Left renal pelvis (tissue), 4 donors: Measurements from ENCODE around the gene DNAAF5. TPM values are rescaled to one million over a fixed set of nuclear protein-coding genes. Genes with fewer than 3 reads are reported as not detected.
"Not testable (repeated sequence)": the region's sequence is repeated elsewhere in the genome, so short reads cannot be mapped to it uniquely, and the experiment has no call there.

Source experiments
- DNase-seq, 4 donors: peaks; one replicate each; pipeline ENCODE4 v3.0.0-alpha.2; 2013; ENCODE audit warnings: low read depth in 4 of 4, low spot score in 3 of 4
- polyA plus RNA-seq, 4 donors: library from polyadenylated mRNA; unstranded; fragments of 120-200 nt; gene quantifications; one replicate each; pipeline ENCODE4 v1.2.1, GENCODE V29; 2013; ENCODE audit not compliant: insufficient read length in 4 of 4

Gene DNAAF5
- polyA plus RNA-seq, 4 donors, result 23.6 to 39.5 (median 30.9) TPM

GRCh38 chr7:780081-780480, 53.6 kb downstream of the DNAAF5 start:
- no peak for DNase-seq

- no peak for DNase-seq
These were observed 54.0 kb downstream of the DNAAF5 start for GRCh38 chr7:780516-780915.

- no peak for DNase-seq
These were observed 54.8 kb downstream of the DNAAF5 start for GRCh38 chr7:781186-781849.

- DNase-seq, result no peak
These were observed 55.5 kb downstream of the DNAAF5 start for GRCh38 chr7:781936-782529.

GRCh38 chr7:782718-783449, 56.4 kb downstream of the DNAAF5 start:
- DNase-seq, result no peak

- DNase-seq, result no peak
These were observed 57.3 kb downstream of the DNAAF5 start for GRCh38 chr7:783556-784490.

GRCh38 chr7:784971-785370, 58.5 kb downstream of the DNAAF5 start:
- DNase-seq, result no peak

GRCh38 chr7:785416-785815, 58.9 kb downstream of the DNAAF5 start:
- no peak for DNase-seq

GRCh38 chr7:786472-787255, 60.2 kb downstream of the DNAAF5 start:
- no peak for DNase-seq

GRCh38 chr7:787332-788240, 61.1 kb downstream of the DNAAF5 start:
- no peak for DNase-seq

GRCh38 chr7:791519-791918, 65.0 kb downstream of the DNAAF5 start:
- DNase-seq, result no peak

GRCh38 chr7:794207-794606, 67.7 kb downstream of the DNAAF5 start:
- no peak for DNase-seq

- DNase-seq, result no peak
These were observed 68.3 kb downstream of the DNAAF5 start for GRCh38 chr7:794671-795329.

- DNase-seq, result not testable (repeated sequence)
These were observed 70.1 kb downstream of the DNAAF5 start for GRCh38 chr7:796434-797169.

GRCh38 chr7:798921-799470, 72.5 kb downstream of the DNAAF5 start:
- no peak for DNase-seq

- DNase-seq, result no peak
These were observed 74.2 kb downstream of the DNAAF5 start for GRCh38 chr7:800692-801091.

- DNase-seq, result not testable (repeated sequence)
These were observed 74.9 kb downstream of the DNAAF5 start for GRCh38 chr7:801351-801750.
